GM18502 (cell line): ENCODE data around the gene RS1.
A peak's percentile ranks its signal among the peaks of the same experiment; 100 is the strongest.

ENCODE experiments used
- ATAC-seq: cut with Tn5 transposase; IDR thresholded peaks from one replicate; pipeline ENCODE4 v1.9.1; 2021; ENCODE audit warnings: mild to moderate bottlenecking; ENCODE audit not compliant: unreplicated experiment, poor library complexity

The RS1 gene

GRCh38 chrX:18674417-18674787 lies 2.5 kb upstream of the RS1 start:
- ATAC-seq, result peak; percentile 48

- no peak for ATAC-seq
Observed at GRCh38 chrX:18668071-18668835, 3.7 kb downstream of the RS1 start.

GRCh38 chrX:18666614-18667013 lies 5.3 kb downstream of the RS1 start:
- no peak for ATAC-seq

- no peak for ATAC-seq
Observed at GRCh38 chrX:18664947-18665346, 7.0 kb downstream of the RS1 start.

GRCh38 chrX:18661273-18661672 lies 10.6 kb downstream of the RS1 start:
- ATAC-seq, result no peak

DNA sequence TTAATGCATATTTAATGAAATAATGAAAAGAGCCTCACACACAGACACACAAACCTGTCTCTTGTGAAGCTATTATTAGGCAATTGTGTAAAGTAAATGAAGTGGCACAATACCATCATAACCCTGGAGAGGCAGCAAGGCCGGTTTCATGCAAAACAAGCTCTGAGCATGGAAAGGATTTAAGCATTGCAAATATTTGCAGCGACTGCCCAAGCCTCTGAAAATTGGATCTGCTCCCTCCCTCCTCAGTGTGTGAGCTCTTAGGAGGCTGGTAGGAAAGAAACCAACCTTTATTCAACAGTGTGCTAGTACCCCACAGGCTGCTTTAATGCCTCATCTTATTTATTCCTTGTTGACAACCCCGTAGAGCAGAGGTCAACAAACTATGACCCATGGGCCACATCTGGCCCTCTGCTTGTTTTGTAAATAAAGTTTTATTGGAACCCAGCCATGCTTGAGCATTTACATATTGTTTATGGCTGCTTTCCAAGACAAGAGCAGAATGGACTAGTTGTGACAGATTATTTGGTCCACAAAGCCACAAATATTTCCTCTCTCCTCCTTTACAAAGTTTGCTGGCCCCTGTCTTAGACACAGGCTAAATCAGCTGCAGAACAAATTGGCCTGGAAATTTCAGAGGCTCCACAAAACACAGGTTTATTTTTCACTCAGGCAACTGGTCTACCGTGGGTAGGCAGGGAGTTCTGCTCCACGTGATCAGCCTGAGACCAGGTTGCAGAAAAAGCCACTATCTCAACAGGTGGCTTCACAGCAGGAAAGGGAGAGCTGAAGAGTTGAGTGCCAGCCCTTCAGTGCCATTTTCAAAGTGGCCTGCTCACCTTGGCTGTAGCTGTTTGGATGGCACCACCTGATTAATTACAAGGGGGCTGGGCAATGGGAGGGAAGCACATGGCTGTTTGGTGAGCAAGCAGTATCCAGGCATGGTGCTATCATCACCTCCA lies 16.8 kb downstream of the RS1 start:
- no peak for ATAC-seq

DNA sequence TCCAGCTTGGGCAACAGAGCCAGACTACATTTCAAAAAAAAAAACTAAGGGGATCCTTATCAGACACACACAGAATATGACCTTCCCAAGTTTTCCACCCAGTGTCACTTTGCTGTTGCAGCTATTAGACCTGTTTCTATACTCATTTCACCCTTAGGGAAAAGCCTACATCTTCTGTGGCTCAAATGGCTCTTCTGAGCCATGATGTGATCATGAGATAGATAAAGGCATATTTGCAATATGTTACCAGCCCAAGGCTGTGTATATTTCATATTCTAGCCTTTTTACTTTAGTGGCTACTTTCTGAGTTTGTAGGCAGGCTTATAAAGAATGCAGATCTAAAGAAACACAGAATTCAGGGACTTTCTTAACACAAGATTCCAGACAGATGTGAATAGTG lies 19.3 kb downstream of the RS1 start:
- ATAC-seq, result no peak

DNA sequence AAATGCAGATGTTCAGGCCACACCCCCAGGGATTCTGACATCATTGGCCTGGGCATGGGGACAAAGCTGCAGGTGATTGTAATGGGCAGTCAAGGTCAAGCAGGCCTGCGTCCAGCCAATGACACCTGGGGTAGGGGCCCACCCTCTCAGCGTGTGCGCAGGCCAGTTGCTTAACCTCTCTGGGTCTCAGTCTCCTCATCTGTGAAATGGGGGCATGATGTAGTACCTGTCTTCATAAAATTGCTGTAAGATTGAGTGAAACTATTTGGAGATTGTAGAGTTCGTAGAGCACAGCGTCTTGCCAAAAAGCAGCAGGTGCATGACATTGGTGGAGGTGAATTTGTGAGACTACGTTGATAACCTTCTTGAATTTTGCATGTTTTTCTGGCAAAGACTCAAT lies 21.2 kb downstream of the RS1 start:
- ATAC-seq, result no peak

- ATAC-seq, result no peak
Observed at GRCh38 chrX:18649498-18649951, 22.4 kb downstream of the RS1 start.

DNA sequence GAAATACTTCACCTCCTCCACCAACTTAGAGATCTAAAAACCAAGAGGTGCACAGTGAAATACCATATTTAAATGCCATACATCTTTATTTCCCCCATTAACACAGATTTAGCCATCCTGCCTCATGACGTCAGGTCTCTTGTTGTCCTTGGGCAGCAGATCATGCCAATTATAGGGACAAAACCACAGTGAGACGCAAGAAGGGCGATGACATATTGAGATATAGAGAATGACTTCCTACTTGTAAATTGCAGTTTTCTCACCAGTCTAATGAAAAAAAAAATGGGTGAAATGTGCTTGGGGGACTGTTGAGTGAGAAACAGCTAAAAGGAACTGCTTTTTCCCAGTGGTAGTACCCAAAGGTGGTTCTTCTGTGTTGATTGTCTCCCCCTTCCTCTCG lies 24.3 kb downstream of the RS1 start:
- ATAC-seq, result no peak

- ATAC-seq, result no peak
Observed at GRCh38 chrX:18643853-18644252, 28.1 kb downstream of the RS1 start.

GRCh38 chrX:18643243-18643642 lies 28.7 kb downstream of the RS1 start:
- ATAC-seq, result no peak

DNA sequence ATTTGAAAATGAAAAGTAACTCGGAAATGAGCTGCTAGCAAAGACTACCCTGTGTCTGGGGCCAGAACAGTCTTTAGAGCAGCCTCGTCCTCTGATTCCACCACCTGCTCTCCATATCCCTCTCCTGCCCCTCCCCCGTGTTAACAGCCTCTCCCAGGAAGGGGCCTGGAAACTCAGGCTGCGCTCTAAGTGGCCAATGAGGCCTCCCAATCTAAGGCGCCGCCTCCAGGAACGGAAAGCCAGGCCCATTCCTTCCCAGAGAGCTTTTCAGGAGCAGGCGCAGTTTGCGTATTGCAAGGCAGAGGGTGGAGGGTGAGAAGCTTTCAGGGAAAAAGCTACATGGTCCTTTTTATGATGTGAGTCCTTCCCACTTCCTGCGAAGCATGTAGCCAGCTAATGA lies 31.2 kb downstream of the RS1 start:
- ATAC-seq, result no peak

- no peak for ATAC-seq
Observed at GRCh38 chrX:18639280-18639679, 32.6 kb downstream of the RS1 start.

DNA sequence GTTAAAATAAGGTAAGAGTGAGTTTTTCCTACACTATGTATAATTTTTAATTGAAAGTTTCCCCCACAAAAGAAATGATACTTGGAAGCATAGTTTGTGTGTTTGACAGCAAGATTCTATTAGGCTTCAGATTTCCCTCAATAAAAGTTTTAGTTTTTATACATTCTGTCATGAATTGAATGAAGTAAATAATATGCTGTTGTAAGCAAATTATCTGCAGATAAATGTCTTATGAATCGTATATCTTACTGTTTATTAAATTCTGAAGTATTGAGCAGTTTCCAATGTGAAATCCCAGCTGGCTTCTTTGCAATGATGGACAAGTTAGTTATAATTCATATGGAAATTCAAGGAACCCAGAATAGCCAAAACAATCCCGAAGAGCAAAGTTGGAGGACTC lies 33.5 kb downstream of the RS1 start:
- no peak for ATAC-seq

- ATAC-seq, result no peak
Observed at GRCh38 chrX:18630934-18631333, 41.0 kb downstream of the RS1 start.

DNA sequence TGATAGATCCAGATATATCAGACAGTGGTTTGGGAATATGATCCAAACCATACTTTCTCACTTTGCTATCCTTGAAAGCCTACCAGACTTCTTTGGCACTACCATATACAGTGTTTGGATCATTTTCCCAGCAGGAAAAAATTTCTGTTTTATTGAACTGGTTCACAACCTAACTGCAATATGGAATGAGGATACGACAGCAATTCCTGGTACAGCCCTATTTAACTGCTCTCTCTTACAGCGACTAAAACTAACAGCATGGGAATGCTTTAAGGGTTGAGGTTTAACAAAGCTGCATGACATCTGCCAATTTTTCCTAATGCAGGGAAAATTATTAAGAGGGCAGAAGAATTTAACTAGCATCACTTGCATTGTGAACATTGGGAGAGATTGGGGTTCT lies 47.3 kb downstream of the RS1 start:
- no peak for ATAC-seq

DNA sequence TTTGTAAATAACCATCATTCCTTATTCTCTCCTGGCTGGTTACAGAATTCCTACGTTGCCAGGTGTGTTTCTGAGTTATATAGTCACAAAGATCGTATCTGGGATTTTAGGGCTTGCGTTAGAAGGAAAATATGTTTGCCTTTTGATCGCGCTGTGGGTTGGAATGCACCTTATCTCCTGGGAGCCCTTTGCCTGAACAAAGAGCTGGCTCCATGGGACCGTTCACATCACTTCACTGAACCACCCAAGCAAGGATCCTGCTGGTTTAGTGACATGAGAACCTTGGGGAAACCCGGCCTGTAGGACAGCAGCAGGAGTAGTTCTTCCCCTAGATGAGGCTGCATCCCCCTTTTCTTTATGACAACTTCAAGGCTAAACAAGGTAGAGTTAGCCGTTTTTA lies 51.6 kb downstream of the RS1 start:
- no peak for ATAC-seq

DNA sequence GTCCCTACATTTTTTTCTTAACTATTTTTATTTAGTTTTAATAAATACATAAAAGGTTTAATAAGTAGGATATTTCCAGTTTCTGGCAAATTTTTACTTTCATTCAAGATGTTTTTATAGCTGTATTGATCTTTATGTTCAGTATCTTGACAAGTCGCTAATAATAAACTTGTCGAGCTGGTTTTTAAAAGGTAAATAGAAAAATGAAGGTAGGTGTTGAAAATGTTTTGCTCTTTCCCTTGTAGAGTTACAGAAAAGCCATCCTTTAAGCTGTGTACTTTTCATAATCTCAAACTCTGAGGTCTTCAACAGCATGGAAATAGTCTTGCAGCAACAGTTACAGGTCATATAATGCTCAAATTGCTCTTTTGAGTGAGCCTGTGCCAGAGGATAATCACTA lies 52.6 kb downstream of the RS1 start:
- ATAC-seq, result no peak

- ATAC-seq, result no peak
Observed at GRCh38 chrX:18617407-18617750, 54.5 kb downstream of the RS1 start.

DNA sequence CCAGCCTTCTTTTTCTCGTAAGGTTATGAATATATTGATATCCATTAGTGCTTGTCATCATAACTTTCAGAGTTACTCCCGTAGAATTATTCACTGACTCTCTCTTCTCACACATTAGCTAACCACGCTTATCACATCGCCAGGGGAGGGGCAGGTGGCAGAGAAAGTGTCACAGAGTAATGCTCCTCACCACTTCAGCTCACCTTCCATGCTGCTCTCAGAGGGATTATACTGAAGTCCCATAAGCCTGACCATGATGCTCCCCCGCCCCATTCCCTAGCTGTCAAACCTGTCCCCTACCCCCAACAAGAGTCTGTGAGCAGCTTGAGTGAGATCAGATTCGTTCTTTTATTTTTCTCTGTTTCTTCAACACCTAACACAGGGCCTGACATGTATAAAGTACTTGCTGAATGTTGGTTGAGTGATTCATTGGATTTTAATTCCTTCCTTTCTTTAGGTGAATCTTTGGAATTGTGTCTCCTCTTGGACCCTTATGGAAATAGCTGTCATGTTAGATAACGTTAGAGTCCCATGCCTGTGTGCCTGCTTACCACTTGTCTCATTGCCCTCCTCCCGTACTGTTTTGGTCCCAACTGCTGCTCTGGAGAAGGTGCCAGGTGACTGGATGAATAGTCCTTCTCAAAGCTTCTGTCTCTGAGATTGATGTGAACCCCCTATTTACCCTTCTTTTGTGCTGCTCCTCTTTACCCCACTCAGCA lies 55.1 kb downstream of the RS1 start:
- ATAC-seq, result no peak
